ENCODE data around the gene COMMD1. TPM values are rescaled to one million over a fixed set of nuclear protein-coding genes. Genes with fewer than 3 reads are reported as not detected.
"Not testable (repeated sequence)": the region's sequence is repeated elsewhere in the genome, so short reads cannot be mapped to it uniquely, and the experiment has no call there.

The COMMD1 gene
- total RNA-seq, 1 donor from 2014 or later: 16.5 TPM

DNA sequence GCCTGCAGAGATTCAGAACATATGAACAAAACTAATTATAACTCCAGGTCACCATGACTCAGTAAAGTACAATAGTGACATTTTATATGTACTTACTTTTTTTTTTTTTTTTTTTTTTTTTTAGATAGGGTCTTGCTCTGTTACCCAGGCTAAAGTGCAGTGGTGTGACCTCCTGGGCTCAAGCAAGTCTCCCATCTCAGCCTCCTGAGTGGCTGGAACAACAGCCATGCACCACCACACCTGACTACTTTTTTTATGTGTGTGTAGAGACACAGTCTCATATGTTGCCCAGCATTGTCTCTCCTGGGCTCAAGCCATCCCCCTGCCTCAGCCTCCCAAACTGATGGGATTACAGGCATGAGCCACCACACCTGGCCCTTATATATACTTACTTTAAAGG lies 159.8 kb downstream of the COMMD1 start:
- ATAC-seq (no peak), DNase-seq (ENCODE audit: low spot score) (no peak)

DNA sequence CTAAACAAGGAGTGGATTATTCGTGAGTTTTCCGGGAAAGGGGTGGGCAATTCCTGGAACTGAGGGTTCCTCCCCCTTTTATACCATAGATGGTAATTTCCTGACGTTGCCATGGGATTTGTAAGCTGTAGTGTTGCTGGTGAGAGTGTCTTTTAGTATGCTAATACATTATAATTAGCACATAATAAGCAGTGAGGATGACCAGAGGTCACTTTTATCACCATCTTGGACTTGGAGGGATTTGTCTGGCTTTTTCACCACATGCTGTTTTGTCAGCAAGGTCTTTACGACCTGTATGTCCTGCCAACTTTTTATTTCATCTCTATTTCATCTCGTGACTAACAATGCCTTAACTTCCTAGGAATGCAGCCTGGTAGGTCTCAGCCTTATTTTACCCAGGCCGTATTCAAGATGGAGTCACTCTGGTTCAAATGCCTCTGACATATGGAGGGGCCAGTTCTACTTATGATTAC lies 165.7 kb downstream of the COMMD1 start:
- ATAC-seq (no peak), DNase-seq (ENCODE audit: low spot score) (no peak)

DNA sequence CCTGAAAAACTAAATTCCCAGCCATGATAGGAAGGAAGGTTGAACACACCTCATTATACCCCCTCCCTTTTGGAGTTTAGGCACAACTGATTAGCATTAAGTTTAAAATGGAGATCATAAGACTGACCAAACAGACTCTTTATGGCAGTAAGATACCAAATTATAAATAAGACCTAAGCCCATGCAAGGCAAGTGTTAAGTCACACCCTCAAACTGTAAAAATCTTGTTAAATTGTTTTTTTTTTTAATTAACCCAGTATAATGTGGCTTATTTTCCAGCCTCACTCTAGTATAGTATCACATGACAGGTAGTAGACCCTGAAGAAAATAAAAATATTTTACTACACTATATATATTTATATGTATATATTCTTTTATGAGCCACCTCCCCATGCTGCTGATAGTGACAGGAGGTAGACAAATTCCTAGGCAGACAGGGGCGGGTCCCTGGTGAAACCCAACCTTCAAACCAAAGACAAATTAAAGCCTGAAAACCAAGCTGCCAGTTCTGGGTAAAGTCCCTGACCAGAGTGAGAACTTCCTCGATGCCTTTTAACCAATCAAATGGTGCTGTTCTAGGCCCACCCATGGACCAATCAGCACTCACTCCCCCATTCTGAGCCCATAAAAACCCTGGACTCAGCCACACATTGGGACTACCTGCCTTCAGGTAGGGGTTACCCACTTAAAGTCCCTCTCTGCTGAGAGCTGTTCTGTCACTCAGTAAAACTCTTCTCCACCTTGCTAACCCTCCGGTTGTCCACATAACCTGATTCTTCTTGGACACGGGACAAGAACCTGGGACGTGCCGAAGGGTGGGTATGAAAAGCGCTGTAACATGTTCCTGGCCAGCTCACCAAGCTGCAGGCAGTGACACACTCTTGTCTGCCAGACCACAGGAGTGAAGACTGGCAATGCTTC lies 166.5 kb downstream of the COMMD1 start:
- DNase-seq (ENCODE audit: low spot score) (no peak), ATAC-seq (no peak)

DNA sequence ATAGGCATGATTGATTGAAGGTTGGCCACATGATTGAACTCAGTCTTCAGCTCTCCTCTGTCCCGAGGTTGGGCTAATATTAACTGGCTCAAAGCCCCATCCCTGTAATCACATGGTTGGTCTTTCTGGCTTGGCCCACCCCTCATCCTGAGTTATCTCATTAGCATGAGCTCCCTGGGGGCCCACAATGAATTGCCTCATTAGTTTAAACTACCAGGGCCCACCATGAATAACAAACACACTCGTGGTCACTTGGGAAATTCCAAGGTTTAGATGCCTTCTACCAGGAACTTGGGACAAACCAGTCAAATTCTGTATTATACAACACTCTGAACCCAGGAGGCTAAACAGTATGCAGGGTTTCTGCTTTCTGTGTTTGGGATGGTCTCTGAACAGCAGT lies 168.8 kb downstream of the COMMD1 start:
- ATAC-seq (no peak), DNase-seq (ENCODE audit: low spot score) (no peak)

DNA sequence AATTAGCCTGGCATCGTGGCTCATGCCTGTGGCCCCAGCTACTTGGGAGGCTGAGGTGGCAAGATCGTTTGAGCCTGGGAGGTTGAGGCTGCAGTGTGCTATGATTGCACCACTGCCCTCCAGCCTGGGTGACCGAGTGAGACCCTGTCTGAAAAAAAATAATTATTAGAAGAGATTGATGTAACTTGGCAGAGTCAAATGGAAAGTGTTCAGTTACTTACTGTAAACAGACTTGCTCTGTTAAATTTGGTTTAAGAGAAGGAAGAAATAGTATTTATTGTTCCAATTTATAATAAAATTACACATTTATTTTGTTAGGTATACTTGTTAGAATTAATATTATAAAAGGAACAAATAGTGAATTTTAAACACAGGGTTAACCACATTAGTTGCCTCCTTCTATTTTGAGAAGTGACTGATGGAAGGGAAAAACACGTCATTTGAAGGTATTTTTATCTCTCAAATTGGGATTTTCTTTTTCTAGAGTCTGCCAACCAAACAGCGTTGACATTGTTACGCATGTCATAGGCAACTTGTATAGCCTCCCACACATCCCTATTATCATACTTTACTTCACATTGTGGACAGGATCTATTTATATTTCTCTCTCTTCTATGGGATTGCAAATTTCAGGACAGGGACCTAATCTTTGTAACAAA lies 171.6 kb downstream of the COMMD1 start:
- ATAC-seq: no peak
- DNase-seq (ENCODE audit: low spot score): no peak

DNA sequence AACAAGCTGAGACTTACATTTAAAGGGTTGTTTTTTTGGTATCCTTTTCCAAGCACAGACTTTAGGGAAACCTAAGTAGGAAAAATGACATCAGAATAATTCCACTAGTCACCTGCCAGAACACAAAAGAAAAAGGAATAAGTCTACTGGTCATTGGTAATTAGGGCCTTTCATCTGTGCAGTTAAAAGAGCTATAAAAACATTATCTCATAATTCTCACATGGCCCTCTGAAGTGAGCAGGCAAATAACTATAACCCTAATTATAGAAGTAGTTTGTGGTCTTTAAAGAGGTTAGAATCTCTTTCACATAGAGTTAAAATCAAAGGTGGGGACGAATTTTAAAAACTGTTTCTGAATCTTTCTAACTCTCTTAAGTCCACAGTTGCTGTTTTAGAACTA lies 179.3 kb downstream of the COMMD1 start:
- DNase-seq (ENCODE audit: low spot score) (no peak), ATAC-seq (no peak)

DNA sequence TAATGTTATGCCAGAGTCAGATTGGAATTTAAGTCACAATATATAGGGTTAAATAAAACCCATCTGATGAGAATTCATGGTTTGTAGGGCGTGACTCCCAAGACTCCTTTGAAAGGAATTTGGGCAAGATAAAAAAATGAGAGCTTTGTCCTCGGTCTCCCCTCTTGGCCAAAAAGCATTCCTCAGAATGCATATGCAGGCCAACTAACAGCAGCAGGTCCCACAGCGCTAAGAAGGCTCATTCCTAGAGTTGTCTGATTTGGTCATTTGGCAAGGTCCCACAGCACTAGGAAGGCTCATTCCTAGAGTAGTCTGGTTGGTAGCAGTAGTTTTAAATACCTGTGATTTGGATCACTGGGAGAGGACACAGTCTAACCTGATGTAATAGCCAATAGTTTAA lies 184.2 kb downstream of the COMMD1 start:
- no peak for ATAC-seq
- no peak for DNase-seq (ENCODE audit: low spot score)

DNA sequence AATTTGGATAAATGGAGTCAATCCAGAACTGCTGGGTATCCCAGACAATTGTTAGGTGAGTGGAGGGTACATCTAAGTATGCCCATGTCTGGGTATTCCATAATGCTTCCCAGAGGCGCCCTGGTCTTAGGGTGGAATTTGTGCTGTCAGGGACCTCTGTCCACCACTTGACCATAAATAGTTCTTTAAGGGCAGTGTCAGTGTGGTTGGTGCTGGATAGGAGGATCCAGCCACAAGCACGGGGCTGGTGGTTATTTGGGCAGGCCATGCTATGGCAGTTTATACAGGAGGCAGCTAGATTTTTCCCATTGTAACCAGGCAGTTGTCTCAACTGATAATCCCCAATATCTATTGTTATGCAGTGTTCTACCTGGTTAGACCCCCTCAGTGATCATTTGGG lies 186.0 kb downstream of the COMMD1 start:
- no peak for ATAC-seq
- DNase-seq (ENCODE audit: low spot score): no peak

DNA sequence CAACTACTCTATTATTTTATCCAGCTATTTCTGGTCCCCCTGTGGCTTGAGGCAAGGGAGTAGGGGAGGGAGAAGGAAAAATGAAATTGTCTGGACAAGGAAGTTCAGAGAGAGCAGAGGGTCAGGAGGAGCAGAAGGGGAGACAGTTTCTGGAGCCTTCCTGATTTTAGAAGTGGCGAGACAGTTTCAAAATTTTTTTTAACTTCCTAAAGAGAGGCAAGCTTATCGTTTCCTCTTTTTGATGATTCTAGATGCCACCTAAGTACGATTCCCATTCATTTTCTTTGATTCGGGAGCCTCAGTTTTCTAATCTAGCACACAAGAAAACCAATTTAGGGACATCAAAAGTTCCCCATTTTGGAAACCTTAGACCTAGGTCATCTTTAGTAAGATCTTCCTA lies 193.6 kb downstream of the COMMD1 start:
- no peak for ATAC-seq

DNA sequence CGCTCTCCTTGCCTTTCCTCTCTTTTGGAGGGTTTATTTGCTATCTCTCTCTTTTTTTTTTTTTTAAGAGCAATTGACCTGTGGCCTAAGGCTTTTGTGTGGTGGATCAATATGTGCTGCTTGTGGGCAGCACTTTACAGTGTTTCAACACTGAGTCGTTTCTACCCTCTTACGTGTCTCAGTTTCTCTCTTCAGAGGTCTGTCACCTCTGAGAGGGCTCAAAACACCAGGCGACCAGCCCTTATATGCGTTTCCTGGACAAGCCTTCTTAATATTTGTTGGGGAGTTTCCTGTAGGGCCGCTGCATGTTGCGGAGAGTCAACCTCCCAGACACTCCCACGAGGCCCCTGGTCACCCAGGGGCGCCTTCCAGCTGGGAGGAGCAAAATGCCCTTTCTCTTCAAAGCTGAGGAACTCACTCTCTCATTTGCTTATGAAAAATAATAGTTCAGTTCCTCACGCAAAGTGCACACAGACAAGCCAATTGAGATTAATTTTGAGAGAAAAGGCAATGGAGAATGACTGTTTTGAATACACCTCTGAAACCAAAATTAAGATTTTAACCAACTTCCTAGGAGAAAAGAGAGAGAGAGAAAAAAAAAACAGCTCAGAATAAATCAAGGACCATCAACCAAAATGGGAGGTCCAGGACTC lies 194.2 kb downstream of the COMMD1 start:
- DNase-seq (ENCODE audit: low spot score) (no peak), ATAC-seq (no peak)

More for the DNA sequence above, 193.6 kb downstream of the COMMD1 start:
- no peak for DNase-seq (ENCODE audit: low spot score)

DNA sequence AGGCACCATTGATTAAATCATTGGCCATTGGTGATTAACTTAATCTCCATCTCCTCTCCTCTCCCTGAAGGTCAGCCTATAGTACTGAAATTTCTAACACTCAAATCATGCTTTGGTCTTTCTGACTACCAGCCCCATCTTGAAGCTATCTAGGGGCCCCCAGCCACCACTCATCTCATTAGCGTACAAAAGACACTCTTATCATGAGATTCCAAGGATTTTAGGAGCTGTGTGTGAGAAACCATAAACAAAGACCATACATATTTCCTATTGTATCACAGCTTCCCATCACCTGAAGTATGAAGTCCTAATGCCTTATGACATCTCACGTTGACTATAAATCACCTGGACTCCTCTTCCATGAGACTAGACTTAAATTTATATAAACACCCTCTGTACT lies 196.4 kb downstream of the COMMD1 start:
- DNase-seq (ENCODE audit: low spot score) (no peak), ATAC-seq (no peak)

DNA sequence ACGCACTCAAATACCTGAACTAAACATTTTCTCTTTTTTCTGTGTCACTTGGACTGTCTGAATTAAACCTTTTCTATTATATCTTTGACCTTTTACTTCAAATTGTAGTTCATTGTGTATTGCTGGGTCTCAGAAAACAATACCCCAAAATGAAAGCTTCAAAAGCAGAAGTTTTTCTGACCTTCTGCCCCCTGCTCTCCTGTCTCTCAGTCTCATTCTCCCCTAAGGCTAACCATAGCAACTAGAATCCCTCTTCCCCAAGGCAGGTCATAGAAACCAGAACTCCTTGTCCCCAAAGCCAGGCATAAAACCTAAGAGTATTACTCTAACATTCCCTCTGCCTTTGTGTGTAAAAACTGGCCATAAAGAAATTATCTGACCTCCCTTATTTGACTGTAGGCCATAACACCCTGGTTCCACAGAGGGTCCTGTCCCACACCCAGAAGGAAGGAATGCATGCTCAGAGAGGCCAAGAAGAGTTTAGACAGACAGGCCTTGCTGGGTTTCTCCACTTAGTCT lies 197.0 kb downstream of the COMMD1 start:
- DNase-seq (ENCODE audit: low spot score) (no peak), ATAC-seq (no peak)

DNA sequence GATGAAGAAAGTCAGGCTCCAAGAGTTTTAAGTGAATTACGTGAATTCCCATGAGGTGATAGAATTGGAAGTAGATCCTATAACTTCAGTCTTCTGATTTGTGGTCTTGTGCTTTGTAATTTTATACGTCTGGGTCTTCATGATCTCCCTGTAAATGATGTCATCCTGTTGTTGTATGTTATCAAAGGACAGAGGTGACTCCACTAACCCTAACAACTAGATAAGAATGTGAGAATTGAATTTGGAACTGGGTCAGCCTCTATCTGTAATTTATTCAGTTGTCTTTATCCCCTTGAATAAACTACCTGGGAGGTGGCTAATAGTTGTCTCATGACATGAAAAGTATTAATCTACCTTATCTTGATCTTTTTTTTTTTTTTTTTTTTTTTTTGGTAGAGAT lies 204.1 kb downstream of the COMMD1 start:
- ATAC-seq (no peak), DNase-seq (ENCODE audit: low spot score) (no peak)

DNA sequence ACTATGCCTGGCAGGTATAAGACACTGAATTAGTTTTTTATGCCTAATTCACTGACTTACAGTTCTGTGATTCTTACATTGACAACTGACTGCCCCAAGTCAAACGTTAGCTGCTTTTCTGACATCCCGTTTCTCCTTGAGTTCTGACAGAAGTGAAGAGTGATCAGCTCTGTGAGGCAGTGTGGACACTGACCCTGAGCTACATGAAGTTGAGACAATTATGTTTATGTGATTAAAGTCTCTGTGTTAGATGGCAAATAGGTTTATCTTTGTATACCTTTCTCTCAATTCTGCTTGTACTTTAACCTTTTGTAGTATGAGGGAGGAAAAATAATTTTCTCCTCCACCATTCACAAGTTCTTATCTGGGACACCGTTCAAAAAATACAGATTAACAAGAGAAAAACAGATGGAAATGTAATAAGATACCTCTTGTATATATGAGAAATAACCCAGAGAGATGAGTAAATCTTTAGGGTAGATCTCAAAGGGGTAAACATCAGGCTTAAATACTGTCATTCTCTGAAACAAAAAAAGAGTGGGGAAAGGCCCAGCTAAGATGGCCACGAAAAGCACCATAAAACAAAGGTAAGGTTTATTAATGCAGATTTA lies 205.0 kb downstream of the COMMD1 start:
- no peak for DNase-seq (ENCODE audit: low spot score)
- no peak for ATAC-seq

DNA sequence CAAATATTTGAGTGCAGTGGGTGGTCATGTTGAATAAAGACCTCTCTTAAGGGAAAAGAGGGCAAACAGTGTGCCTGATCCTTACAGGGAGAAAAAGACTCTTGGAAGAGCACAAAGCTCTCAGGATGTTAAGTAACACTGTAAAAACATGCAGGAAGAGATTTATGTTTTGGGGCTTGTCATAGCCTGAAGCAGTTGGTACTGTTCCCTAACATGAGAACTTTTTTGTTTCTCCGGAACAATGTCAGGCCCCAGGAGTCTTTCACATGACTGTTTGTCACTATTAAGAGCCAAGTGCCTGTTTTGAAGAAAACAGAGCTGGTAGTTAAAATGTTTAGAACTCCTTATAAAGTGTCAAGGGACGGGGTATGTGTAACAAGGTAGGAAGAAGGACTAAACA lies 206.7 kb downstream of the COMMD1 start:
- DNase-seq (ENCODE audit: low spot score) (no peak), ATAC-seq (no peak)

DNA sequence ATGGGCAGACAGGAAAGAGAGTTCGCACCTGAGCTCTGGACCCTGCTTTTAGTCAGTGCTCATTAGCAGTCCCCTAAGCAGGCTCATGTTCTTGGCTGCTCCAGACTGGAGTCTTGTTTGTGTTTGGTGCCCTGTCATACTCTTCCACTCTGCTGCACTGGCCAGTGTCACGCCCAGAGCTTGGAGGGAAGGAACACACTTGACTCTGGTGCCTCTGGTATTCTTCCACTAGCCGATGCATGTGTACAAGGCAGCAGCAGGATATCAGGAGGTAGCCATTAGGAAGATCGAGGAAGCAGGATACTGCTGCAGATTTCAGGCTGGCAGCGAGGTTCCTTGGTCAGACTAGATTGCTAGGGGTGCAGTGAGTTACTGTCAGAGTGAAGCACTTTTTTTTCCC lies 209.1 kb downstream of the COMMD1 start:
- DNase-seq (ENCODE audit: low spot score): no peak
- no peak for ATAC-seq

DNA sequence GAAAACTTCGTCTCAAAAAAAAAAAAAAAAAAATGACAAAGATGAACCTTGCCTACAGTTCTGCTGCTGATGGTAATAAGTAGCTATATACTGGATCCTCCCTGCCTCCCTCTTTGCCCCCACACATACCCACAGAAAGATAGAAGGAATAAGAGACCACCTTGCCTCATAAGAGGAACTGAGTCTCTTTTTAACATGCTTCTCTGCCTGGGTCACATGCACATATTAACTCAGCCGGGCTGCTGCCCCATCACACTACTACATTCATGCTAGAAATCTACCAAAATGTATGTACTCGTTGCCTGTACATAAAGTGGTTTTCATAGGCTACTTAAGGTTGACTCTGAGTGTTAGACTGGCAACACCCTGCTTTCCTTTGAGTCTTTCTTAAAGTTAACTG lies 211.5 kb downstream of the COMMD1 start:
- no peak for DNase-seq (ENCODE audit: low spot score)
- ATAC-seq: no peak

DNA sequence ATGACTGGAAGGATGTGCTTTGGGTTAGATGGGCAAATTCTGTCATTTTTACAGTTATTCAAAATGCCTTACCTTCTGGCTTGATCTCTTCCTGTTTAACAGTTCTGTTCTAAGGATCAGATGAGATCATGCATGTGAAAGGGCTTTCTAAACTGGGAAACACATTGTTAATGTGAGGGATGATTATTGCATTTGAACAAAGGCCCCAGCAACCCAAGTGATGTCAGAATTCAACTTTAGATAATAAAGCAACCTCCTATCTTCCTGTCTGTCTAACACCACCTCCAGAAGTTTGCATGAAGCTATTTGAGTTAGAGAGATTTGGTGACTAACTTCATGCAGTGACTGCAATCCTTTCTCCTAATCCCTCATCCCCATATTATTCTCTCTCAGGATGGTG lies 212.7 kb downstream of the COMMD1 start:
- DNase-seq (ENCODE audit: low spot score) (no peak), ATAC-seq (no peak)

DNA sequence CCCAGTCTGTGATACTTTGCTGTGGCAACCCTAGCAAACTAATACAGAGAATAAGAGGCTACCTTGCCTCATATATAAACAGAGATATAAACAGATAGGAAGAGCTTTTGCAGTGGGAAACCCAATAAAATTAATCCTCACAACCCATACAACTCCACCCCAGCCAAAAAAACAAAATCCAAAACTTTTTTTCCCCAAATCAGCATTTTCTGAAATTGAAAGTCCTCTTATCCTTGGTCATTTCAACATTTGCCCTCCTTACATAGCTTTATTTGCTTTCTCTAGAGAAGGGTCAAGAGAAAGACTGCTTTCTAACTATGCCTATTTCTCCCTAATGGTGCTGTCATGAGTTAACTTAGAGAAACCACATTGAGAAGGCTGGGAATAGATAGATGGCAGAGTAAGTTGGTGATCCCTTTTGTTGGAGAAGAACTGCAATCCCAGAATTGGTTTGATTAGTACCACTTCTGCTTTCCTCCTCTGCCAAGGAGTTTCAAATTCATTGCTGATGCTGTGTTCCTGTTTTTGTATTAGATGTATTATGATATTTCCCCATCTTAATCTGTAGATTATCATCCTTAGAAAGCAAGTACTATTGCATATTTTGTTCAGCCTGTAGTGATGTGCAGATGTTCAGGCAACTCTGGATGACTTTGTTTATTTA lies 214.0 kb downstream of the COMMD1 start:
- DNase-seq (ENCODE audit: low spot score): no peak
- ATAC-seq: no peak

DNA sequence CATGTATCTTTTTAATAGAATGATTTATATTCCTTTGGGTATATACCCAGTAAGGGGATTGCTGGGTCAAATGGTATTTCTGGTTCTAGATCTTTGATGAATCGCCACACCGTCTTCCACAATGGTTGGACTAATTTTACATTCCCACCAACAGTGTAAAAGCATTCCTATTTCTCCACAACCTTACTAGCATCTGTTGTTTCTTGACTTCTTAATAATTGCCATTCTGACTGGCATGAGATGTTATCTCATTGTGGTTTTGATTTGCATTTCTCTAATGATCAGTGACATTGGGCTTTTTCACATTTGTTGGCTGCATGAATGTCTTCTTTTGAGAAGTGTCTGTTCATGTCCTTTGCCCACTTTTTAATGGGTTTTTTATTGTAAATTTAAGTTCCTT lies 220.8 kb downstream of the COMMD1 start:
- ATAC-seq: not testable (repeated sequence)

More for the DNA sequence above, 220.8 kb downstream of the COMMD1 start:
- not testable (repeated sequence) for DNase-seq (ENCODE audit: low spot score)

Data from left lobe of liver (tissue), 2 donors.